Measurements from ENCODE around the gene STARD7. TPM values are rescaled to one million over a fixed set of nuclear protein-coding genes. Genes with fewer than 3 reads are reported as not detected.

STARD7 gene
- total RNA-seq, 1 experiment from 2014 or later: 119 TPM

- no peaks in the 10 kb centered on the region for H3K4me1 Mint-ChIP-seq (ENCODE audit: low read depth, unreplicated experiment)
- H3K27me3 Mint-ChIP-seq (ENCODE audit: unreplicated experiment): peaks cover 73% of the 10 kb centered on the region
- TF ChIP-seq CTCF (IDR thresholded peaks at IDR 0.05; ENCODE audit: unreplicated experiment): no peak
- no peak overlapping the region for H3K27ac Mint-ChIP-seq (ENCODE audit: unreplicated experiment)
- no peak overlapping the region for H3K4me3 Mint-ChIP-seq (ENCODE audit: low read depth, unreplicated experiment)
- CTCF ChIA-PET: no interaction called here
- intact Hi-C loops (cut with micrococcal nuclease; ENCODE audit: unreplicated experiment): no loop called here
- no TSS peak for BruUV-seq (replicated peaks)
- DNase-seq: no peak
- H3K9me3 Mint-ChIP-seq (ENCODE audit: low read depth, unreplicated experiment): no peaks in the 10 kb centered on the region
- no peaks in the 10 kb centered on the region for H3K36me3 Mint-ChIP-seq (ENCODE audit: insufficient read depth, unreplicated experiment)
These were observed 50.7 kb downstream of the STARD7 start for GRCh38 chr2:96157649-96158553.

GRCh38 chr2:96156926-96157648 is 51.5 kb downstream of the STARD7 start:
- BruUV-seq (replicated peaks): no TSS peak
- TF ChIP-seq CTCF (IDR thresholded peaks at IDR 0.05; ENCODE audit: unreplicated experiment): no peak
- Mint-ChIP-seq H3K4me3 (ENCODE audit: low read depth, unreplicated experiment) (no peak overlapping the region), H3K4me1 (ENCODE audit: low read depth, unreplicated experiment) (no peaks in the 10 kb centered on the region), H3K27me3 (ENCODE audit: unreplicated experiment) (peaks cover 66% of the 10 kb centered on the region), H3K9me3 (ENCODE audit: low read depth, unreplicated experiment) (no peaks in the 10 kb centered on the region), H3K36me3 (ENCODE audit: insufficient read depth, unreplicated experiment) (no peaks in the 10 kb centered on the region), H3K27ac (ENCODE audit: unreplicated experiment) (no peak overlapping the region)
- intact Hi-C loops (cut with micrococcal nuclease; ENCODE audit: unreplicated experiment): no loop called here
- no peak for DNase-seq
- CTCF ChIA-PET: no interaction called here

GRCh38 chr2:96156011-96156820 is 52.4 kb downstream of the STARD7 start:
- Mint-ChIP-seq H3K36me3 (ENCODE audit: insufficient read depth, unreplicated experiment) (no peaks in the 10 kb centered on the region), H3K27me3 (ENCODE audit: unreplicated experiment) (peaks cover 57% of the 10 kb centered on the region), H3K4me1 (ENCODE audit: low read depth, unreplicated experiment) (no peaks in the 10 kb centered on the region), H3K27ac (ENCODE audit: unreplicated experiment) (no peak overlapping the region), H3K4me3 (ENCODE audit: low read depth, unreplicated experiment) (no peak overlapping the region), H3K9me3 (ENCODE audit: low read depth, unreplicated experiment) (no peaks in the 10 kb centered on the region)
- BruUV-seq (replicated peaks): no TSS peak
- intact Hi-C loops (cut with micrococcal nuclease; ENCODE audit: unreplicated experiment): no loop called here
- CTCF ChIA-PET: no interaction called here
- no peak for DNase-seq
- no peak for TF ChIP-seq CTCF (IDR thresholded peaks at IDR 0.05; ENCODE audit: unreplicated experiment)

Data from Calu3 (cell line).